Tibial nerve (tissue), 4 donors: ENCODE data around the gene AHNAK2. TPM values are rescaled to one million over a fixed set of nuclear protein-coding genes. Genes with fewer than 3 reads are reported as not detected.

Experiments
- DNase-seq, 2 donors: peaks; one replicate each; pipeline ENCODE4 v3.0.0-alpha.2; 2019; ENCODE audit warnings: low spot score in 2 of 2
- H3K27ac ChIP-seq, 4 donors: fragments of 200-600 bp; sonication (generic) in 3 of 4; one replicate each; pipeline ENCODE4 v1.5.1; 2017 to 2019; ENCODE audit warnings: mild to moderate bottlenecking in 1 of 4
- H3K27me3 ChIP-seq, 2 donors: fragments of 200-600 bp; sonication (generic) in 1 of 2; one replicate each; pipeline versions ENCODE4 v1.5.1 to v1.6.0; 2017 to 2019
- H3K36me3 ChIP-seq, 3 donors: fragments of 200-600 bp; sonication (generic); one replicate each; pipeline ENCODE4 v1.5.1; 2018 to 2019
- H3K4me1 ChIP-seq, 4 donors: fragments of 200-600 bp; sonication (generic) in 3 of 4; one replicate each; pipeline ENCODE4 v1.5.1; 2017 to 2019
- H3K4me3 ChIP-seq, 4 donors: fragments of 200-600 bp; sonication (generic) in 3 of 4; one replicate each; pipeline ENCODE4 v1.5.1; 2017 to 2019; ENCODE audit warnings: mild to moderate bottlenecking in 1 of 4, moderate library complexity in 1 of 4
- H3K9me3 ChIP-seq, 4 donors: fragments of 200-600 bp; sonication (generic) in 3 of 4; one replicate each; pipeline ENCODE4 v1.5.1; 2017 to 2019
- EP300 ChIP-seq, 2 donors: sonication (generic); formaldehyde crosslinking; IDR thresholded peaks; one replicate each; pipeline ENCODE4 v1.6.1; 2017; ENCODE audit warnings: antibody characterized with exemption in 2 of 2, mild to moderate bottlenecking in 1 of 2
- POLR2A ChIP-seq, 2 donors: fragments of 450-650 bp; IDR thresholded peaks; one replicate each; pipeline ENCODE4 v1.6.1; 2017; ENCODE audit warnings: antibody characterized with exemption in 2 of 2, mild to moderate bottlenecking in 2 of 2, moderate library complexity in 2 of 2
- WGBS, 2 donors: methylation state at CpG; one replicate each; pipeline ENCODE4 v1.1.5; 2018; 5-methylcytosine and 5-hydroxymethylcytosine counted together
- total RNA-seq, 4 donors: library from RNA; depleted of rRNA; stranded (reverse); fragments of >200 nt; gene quantifications; one replicate each; pipeline ENCODE4 v1.1.0, GENCODE V29; 2016
- TF ChIP-seq, protein P1 (sequence below), 5 experiments: fragments of 200-600 bp in 3 of 5; fragments of 450-650 bp in 2 of 5; sonication (generic) in 3 of 5; IDR thresholded peaks; one replicate each; pipeline ENCODE4 v1.5.1; 2016 to 2019; ENCODE audit warnings: antibody characterized with exemption in 5 of 5, mild to moderate bottlenecking in 3 of 5, moderate library complexity in 2 of 5

AHNAK2 gene
- total RNA-seq, 4 donors from 2014 or later, result 31.2 to 152 (median 118) TPM

GRCh38 chr14:104956290-104956890 lies 21.8 kb downstream of the AHNAK2 start:
- Histone ChIP-seq H3K4me1 (no peaks in the 10 kb centered on the region), H3K9me3 (peaks cover 0 to 3% (median 0%) of the 10 kb centered on the region in 4 donors), H3K4me3 (no peak overlapping the region), H3K27me3 (peaks cover 0 to 5% of the 10 kb centered on the region in 2 donors), H3K27ac (no peak overlapping the region), H3K36me3 (peaks cover 0 to 35% (median 0%) of the 10 kb centered on the region in 3 donors)
- no peak for DNase-seq
- TF ChIP-seq EP300 (IDR thresholded peaks at IDR 0.05), result no peak
- TF ChIP-seq, protein P1, sequence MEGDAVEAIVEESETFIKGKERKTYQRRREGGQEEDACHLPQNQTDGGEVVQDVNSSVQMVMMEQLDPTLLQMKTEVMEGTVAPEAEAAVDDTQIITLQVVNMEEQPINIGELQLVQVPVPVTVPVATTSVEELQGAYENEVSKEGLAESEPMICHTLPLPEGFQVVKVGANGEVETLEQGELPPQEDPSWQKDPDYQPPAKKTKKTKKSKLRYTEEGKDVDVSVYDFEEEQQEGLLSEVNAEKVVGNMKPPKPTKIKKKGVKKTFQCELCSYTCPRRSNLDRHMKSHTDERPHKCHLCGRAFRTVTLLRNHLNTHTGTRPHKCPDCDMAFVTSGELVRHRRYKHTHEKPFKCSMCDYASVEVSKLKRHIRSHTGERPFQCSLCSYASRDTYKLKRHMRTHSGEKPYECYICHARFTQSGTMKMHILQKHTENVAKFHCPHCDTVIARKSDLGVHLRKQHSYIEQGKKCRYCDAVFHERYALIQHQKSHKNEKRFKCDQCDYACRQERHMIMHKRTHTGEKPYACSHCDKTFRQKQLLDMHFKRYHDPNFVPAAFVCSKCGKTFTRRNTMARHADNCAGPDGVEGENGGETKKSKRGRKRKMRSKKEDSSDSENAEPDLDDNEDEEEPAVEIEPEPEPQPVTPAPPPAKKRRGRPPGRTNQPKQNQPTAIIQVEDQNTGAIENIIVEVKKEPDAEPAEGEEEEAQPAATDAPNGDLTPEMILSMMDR (IDR thresholded peaks at IDR 0.05), result no peak
- no peak for TF ChIP-seq POLR2A (IDR thresholded peaks at IDR 0.05)
- 74 to 76% methylated on average over 14 of the region's 14 CpGs for whole genome bisulfite sequencing, 2 donors

- H3K27me3 ChIP-seq, result peaks cover 0 to 5% of the 10 kb centered on the region in 2 donors
- 86 to 90% methylated on average over 2 to 3 of the region's 3 CpGs for WGBS, 2 donors
- H3K9me3 ChIP-seq, result peaks cover 0 to 3% (median 0%) of the 10 kb centered on the region in 4 donors
- H3K4me3 ChIP-seq, result no peak overlapping the region
- H3K27ac ChIP-seq, result no peak overlapping the region
- TF ChIP-seq POLR2A (IDR thresholded peaks at IDR 0.05) (no peak), EP300 (IDR thresholded peaks at IDR 0.05) (no peak)
- TF ChIP-seq, protein P1 (IDR thresholded peaks at IDR 0.05), result no peak
- no peak for DNase-seq
- H3K36me3 ChIP-seq, result peaks cover 0 to 38% (median 0%) of the 10 kb centered on the region in 3 donors
- H3K4me1 ChIP-seq, result no peaks in the 10 kb centered on the region
Observed at GRCh38 chr14:104955396-104955770, 22.8 kb downstream of the AHNAK2 start.

GRCh38 chr14:104954746-104955395 lies 23.3 kb downstream of the AHNAK2 start:
- TF ChIP-seq, protein P1 (IDR thresholded peaks at IDR 0.05), result no peak
- TF ChIP-seq POLR2A (IDR thresholded peaks at IDR 0.05) (no peak), EP300 (IDR thresholded peaks at IDR 0.05) (no peak)
- Histone ChIP-seq H3K4me3 (no peak overlapping the region), H3K9me3 (peaks cover 0 to 3% (median 0%) of the 10 kb centered on the region in 4 donors), H3K27ac (no peak overlapping the region), H3K36me3 (peaks cover 0 to 43% (median 0%) of the 10 kb centered on the region in 3 donors), H3K4me1 (no peaks in the 10 kb centered on the region), H3K27me3 (peaks cover 0 to 5% of the 10 kb centered on the region in 2 donors)
- WGBS, 2 donors, result 76 to 78% methylated on average over 13 of the region's 13 CpGs
- DNase-seq, result no peak

GRCh38 chr14:104953896-104954656 lies 24.1 kb downstream of the AHNAK2 start:
- H3K27ac ChIP-seq, result no peak overlapping the region
- DNase-seq, result no peak
- H3K4me1 ChIP-seq, result no peaks in the 10 kb centered on the region
- TF ChIP-seq, protein P1 (IDR thresholded peaks at IDR 0.05), result no peak
- no peak for TF ChIP-seq EP300 (IDR thresholded peaks at IDR 0.05)
- no peak for TF ChIP-seq POLR2A (IDR thresholded peaks at IDR 0.05)
- WGBS, 2 donors, result 78 to 79% methylated on average over 21 to 25 of the region's 26 CpGs
- peaks cover 0 to 3% (median 0%) of the 10 kb centered on the region in 4 donors for H3K9me3 ChIP-seq
- H3K4me3 ChIP-seq, result no peak overlapping the region
- H3K36me3 ChIP-seq, result peaks cover 0 to 43% (median 0%) of the 10 kb centered on the region in 3 donors
- H3K27me3 ChIP-seq, result peaks cover 0 to 5% of the 10 kb centered on the region in 2 donors
